ENCODE data around the gene CCK. TPM values are rescaled to one million over a fixed set of nuclear protein-coding genes. Genes with fewer than 3 reads are reported as not detected.
A peak's percentile ranks its signal among the peaks of the same experiment; 100 is the strongest.

Gene CCK
- not detected for total RNA-seq (2013)
- not detected for polyA plus RNA-seq
- polyA minus RNA-seq = not detected in 2 replicates
- 0 to 0.30 (median 0) reads per million in 11 experiments for total RNA-seq

- H3K4me3 ChIP-seq (replicated peaks in 1 of 3; ENCODE audit: low read depth in 2 of 3, low read length in 3 of 3) = no peak within 1 kb of the TSS
- intact Hi-C loops (cut with micrococcal nuclease) = no loop called here
- no peak within 1 kb of the TSS for H2AFZ ChIP-seq (ENCODE audit: insufficient read depth, low read depth, low read length, poor library complexity, severe bottlenecking)
- Mint-ChIP-seq H3K4me1 (peaks cover 8% of the 10 kb centered on the region), H3K36me3 (no peaks in the 10 kb centered on the region), H3K27me3 (ENCODE audit: low read depth in 3 of 3) (peaks cover 66 to 81% (median 71%) of the 10 kb centered on the region in 3 donors), H3K9me3 (peaks cover 5 to 23% (median 9%) of the 10 kb centered on the region in 7 donors), H3K27ac (peak within 1 kb of the TSS in 1 of 7 donors; percentile 22), H3K4me3 (peak within 1 kb of the TSS in 1 of 2 donors; percentile 76)
- no peaks in the 10 kb centered on the region for H3K36me3 ChIP-seq (replicated peaks in 1 of 2; ENCODE audit: control insufficient read depth in 1 of 2, insufficient read depth in 2 of 2, low read length in 2 of 2)
- no peak within 1 kb of the TSS for H3K4me2 ChIP-seq (replicated peaks; ENCODE audit: extremely low read depth, low read length, poor library complexity, severe bottlenecking)
- H3K79me2 ChIP-seq (ENCODE audit: insufficient read depth, low read length) = no peaks in the 10 kb centered on the region
- peaks cover 4 to 21% of the 10 kb centered on the region in 2 donors for H3K9me3 ChIP-seq (replicated peaks in 1 of 2; ENCODE audit: control insufficient read depth in 1 of 2, insufficient read depth in 1 of 2, low read length in 2 of 2)
- DNase-seq = no peak
- peaks cover 44 to 77% of the 10 kb centered on the region in 2 donors for H3K27me3 ChIP-seq (ENCODE audit: control insufficient read depth in 2 of 2, insufficient read depth in 2 of 2, low read length in 2 of 2)
- H3K4me1 ChIP-seq (ENCODE audit: control insufficient read depth in 1 of 2, insufficient read depth in 2 of 2, low read length in 2 of 2) = peaks cover 0 to 2% of the 10 kb centered on the region in 2 donors
- H3K27ac ChIP-seq (ENCODE audit: low read depth in 1 of 2, low read length in 2 of 2) = no peak within 1 kb of the TSS
- H4K20me1 ChIP-seq (ENCODE audit: insufficient read depth, low read length) = no peaks in the 10 kb centered on the region
- 54% methylated on average over 8 of the region's 16 CpGs for WGBS (ENCODE audit: insufficient coverage)
- H3K9ac ChIP-seq (ENCODE audit: insufficient read depth, low read length, poor library complexity, severe bottlenecking) = no peak within 1 kb of the TSS
- TF ChIP-seq CTCF (IDR thresholded peaks at IDR 0.05) = no peak
Observed at GRCh38 chr3:42266085-42266484, at the start of gene CCK. CCK (minus strand) TSS chr3:42266185; CDS start chr3:42263630, 2,555 bp downstream.

- H4K20me1 ChIP-seq (ENCODE audit: insufficient read depth, low read length) = no peaks in the 10 kb centered on the region
- no peaks in the 10 kb centered on the region for H3K4me1 ChIP-seq (ENCODE audit: control insufficient read depth in 1 of 2, insufficient read depth in 2 of 2, low read length in 2 of 2)
- intact Hi-C loops (cut with micrococcal nuclease) = no loop called here
- no peak for TF ChIP-seq CTCF (IDR thresholded peaks at IDR 0.05)
- H3K79me2 ChIP-seq (ENCODE audit: insufficient read depth, low read length) = no peaks in the 10 kb centered on the region
- H3K4me2 ChIP-seq (replicated peaks; ENCODE audit: extremely low read depth, low read length, poor library complexity, severe bottlenecking) = no peak overlapping the region
- no peak for DNase-seq
- H3K27me3 Mint-ChIP-seq (ENCODE audit: low read depth in 3 of 3) = peaks cover 0 to 5% (median 3%) of the 10 kb centered on the region in 3 donors
- H3K36me3 Mint-ChIP-seq = no peaks in the 10 kb centered on the region
- peaks cover 15 to 52% (median 39%) of the 10 kb centered on the region in 7 donors for H3K9me3 Mint-ChIP-seq
- no peak overlapping the region for H3K27ac Mint-ChIP-seq
- H3K4me3 Mint-ChIP-seq = no peak overlapping the region
- H3K4me3 ChIP-seq (replicated peaks in 1 of 3; ENCODE audit: low read depth in 2 of 3, low read length in 3 of 3) = no peak overlapping the region
- no peak overlapping the region for H3K27ac ChIP-seq (ENCODE audit: low read depth in 1 of 2, low read length in 2 of 2)
- H3K36me3 ChIP-seq (replicated peaks in 1 of 2; ENCODE audit: control insufficient read depth in 1 of 2, insufficient read depth in 2 of 2, low read length in 2 of 2) = no peaks in the 10 kb centered on the region
- H3K4me1 Mint-ChIP-seq = no peaks in the 10 kb centered on the region
- H3K27me3 ChIP-seq (ENCODE audit: control insufficient read depth in 2 of 2, insufficient read depth in 2 of 2, low read length in 2 of 2) = no peaks in the 10 kb centered on the region
- peaks cover 24 to 44% of the 10 kb centered on the region in 2 donors for H3K9me3 ChIP-seq (replicated peaks in 1 of 2; ENCODE audit: control insufficient read depth in 1 of 2, insufficient read depth in 1 of 2, low read length in 2 of 2)
- no peak overlapping the region for H3K9ac ChIP-seq (ENCODE audit: insufficient read depth, low read length, poor library complexity, severe bottlenecking)
- no peak overlapping the region for H2AFZ ChIP-seq (ENCODE audit: insufficient read depth, low read depth, low read length, poor library complexity, severe bottlenecking)
- WGBS (ENCODE audit: insufficient coverage) = 66% methylated on average over 2 of the region's 2 CpGs
Observed at GRCh38 chr3:42314411-42314810, 48.4 kb upstream of the CCK start.
